IMR-90 (cell line): ENCODE measurements around the gene CDYL2.

ENCODE experiments used
- MAFK ChIP-seq: IDR thresholded peaks from 2 replicates; pipeline ENCODE4 v1.6.1; 2012; ENCODE audit warnings: low read depth, low read length, improper control_type of control experiment
- POLR2A ChIP-seq: IDR thresholded peaks from 2 replicates; pipeline ENCODE4 v1.6.1; 2012; ENCODE audit warnings: mild to moderate bottlenecking, low read depth, low read length
- TF ChIP-seq, protein P1 (sequence below): conservative IDR thresholded peaks from 2 replicates; pipeline ENCODE4 v1.5.1; 2012; ENCODE audit warnings: mild to moderate bottlenecking, low read depth, low read length, improper control_type of control experiment

DNA sequence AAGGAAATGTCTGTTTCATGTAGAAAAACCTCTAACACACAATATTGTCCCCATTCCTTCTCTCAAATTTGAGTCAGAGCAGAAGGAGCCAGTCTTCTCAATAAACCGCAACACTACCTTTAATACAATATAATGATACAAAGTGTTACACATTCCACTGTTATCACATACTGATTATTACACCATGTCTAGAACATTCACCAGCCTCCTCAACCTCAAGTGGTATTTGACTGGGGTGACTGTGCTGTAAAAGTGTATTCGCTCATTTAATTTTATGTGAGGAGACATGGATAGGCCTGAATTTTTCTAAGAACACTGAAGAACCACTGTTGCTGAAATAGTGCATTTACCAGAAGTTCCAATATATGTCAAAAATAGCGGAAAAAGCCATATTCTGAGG lies 10.3 kb downstream of the CDYL2 start:
- TF ChIP-seq, protein P1, sequence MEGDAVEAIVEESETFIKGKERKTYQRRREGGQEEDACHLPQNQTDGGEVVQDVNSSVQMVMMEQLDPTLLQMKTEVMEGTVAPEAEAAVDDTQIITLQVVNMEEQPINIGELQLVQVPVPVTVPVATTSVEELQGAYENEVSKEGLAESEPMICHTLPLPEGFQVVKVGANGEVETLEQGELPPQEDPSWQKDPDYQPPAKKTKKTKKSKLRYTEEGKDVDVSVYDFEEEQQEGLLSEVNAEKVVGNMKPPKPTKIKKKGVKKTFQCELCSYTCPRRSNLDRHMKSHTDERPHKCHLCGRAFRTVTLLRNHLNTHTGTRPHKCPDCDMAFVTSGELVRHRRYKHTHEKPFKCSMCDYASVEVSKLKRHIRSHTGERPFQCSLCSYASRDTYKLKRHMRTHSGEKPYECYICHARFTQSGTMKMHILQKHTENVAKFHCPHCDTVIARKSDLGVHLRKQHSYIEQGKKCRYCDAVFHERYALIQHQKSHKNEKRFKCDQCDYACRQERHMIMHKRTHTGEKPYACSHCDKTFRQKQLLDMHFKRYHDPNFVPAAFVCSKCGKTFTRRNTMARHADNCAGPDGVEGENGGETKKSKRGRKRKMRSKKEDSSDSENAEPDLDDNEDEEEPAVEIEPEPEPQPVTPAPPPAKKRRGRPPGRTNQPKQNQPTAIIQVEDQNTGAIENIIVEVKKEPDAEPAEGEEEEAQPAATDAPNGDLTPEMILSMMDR: no peak
- no peak for TF ChIP-seq MAFK
- TF ChIP-seq POLR2A: no peak
